Measurements from ENCODE around the gene DYNC1LI2.

Gene DYNC1LI2

GRCh38 chr16:66735891-66736290, 15.5 kb downstream of the DYNC1LI2 start:
- no peak for DNase-seq

DNA sequence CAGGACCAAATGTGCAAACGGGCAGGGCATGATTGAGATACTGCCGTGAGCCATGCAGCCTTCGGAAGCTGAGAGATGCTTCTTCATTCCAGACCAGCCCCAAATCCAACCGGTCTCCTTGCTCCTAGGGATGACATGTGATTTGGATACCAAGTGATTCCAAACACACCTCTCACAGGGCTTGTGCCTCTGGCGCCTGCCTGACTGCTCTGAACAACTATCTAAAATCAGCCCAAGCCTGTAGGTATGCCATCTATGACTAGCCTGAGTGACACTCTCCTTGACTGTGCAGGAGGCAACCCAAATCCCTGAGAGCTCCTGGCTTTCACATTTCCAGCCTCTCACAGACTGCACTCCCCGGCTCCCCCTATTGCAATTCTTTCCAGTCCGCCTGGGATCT, 20.3 kb downstream of the DYNC1LI2 start:
- no peak for DNase-seq

GRCh38 chr16:66728804-66729203, 22.6 kb downstream of the DYNC1LI2 start:
- DNase-seq = no peak

DNA sequence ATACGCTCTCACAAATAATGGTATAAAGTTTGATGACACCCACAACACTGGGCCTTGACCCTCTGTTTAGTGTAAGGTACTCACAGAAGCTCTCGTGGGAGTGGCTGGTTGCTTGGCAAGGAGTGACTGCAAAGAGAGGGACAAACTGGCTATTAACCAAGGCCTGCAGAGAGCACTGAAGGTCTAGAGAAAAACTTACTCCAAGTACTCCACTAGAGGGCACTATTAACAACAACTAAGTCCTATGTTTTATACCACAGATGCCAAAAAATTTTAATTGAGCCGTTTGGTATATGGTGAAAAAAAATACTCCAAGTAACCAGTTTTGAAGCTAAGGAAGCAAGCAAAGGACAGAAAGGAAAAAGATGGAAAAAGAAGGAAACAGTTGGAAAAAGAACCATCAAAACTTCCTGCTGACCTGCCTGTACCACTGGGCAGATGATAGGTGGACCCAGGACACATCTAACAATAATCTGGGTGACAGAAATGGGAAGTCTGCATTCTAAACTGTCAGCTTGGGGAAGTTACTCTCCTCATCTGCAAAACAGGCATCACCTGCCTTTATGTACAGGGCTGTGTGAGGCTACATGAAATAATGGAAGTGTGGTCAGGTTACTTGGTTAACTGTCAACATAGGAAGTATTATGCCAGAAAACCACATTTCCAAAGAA, 23.2 kb downstream of the DYNC1LI2 start:
- DNase-seq = peak; percentile 76

- no peak for DNase-seq
These were observed 30.6 kb downstream of the DYNC1LI2 start for GRCh38 chr16:66720766-66721165.

DNA sequence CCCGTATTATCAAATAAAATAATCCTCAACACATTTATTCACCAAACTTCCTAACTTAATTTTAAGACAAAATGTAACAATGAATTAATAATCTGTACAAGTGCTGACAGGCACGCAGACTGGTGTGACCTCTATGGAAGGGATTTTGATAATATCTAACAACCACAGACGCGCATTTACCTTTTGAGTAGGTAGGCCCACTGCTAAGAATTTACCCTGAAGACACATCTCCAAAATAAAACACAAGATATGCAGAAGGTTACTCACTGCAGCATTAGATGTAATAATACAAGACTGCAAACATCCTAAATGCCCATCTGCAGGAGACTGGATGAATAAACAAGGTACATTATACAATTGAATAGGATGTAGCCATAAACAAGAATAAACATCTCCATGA, 32.2 kb downstream of the DYNC1LI2 start:
- DNase-seq = no peak

GRCh38 chr16:66717776-66718175, 33.6 kb downstream of the DYNC1LI2 start:
- no peak for DNase-seq

DNA sequence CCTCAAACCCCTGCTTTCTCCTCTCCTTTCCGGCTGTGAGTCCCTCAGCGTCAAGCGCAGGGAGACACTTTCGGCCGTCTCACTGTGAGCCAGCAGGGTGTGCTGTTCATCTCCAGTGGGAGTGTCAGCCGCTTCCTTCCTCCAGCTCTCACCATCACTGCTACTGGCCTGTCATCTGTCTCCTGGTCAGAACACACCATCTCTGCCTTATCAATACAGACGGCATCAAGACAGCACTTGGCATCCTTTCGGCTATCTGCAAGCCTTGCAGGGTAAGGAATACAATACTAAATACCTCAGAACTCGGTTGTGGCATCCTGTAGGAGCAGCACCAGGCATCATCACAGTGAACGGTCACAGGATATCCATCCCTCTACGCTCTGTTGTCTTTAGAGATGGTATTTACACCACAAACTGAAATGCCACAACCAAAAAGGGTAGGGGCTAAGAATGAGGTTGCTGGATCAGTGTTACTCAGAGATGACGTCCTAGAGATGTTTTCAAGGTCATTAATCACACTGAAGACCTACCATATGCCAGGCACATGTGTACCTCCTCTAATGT, 34.2 kb downstream of the DYNC1LI2 start:
- peak; percentile 42 for DNase-seq

GRCh38 chr16:66714654-66715307, 36.6 kb downstream of the DYNC1LI2 start:
- DNase-seq = no peak

- DNase-seq = no peak
These were observed 37.3 kb downstream of the DYNC1LI2 start for GRCh38 chr16:66714062-66714461.

- no peak for DNase-seq
These were observed 38.3 kb downstream of the DYNC1LI2 start for GRCh38 chr16:66713076-66713475.

DNA sequence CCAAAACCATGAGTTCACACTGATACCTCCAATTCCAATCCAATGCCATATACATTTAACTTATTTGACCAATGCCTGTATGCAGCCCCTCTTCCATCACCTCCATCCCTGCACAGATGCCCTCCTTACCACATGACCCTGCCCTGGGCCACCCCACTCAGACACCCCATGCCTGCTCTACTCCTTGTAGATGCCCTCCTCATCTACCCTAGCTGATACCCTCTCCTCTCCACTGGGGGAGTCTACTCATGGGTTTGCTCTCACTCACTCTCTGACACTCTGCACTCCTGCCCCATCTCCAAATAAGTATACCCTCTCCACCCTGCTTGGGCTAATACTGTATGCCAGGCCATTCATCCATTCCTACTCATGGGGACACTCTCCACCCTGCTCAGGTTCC, 38.9 kb downstream of the DYNC1LI2 start:
- no peak for DNase-seq

DNA sequence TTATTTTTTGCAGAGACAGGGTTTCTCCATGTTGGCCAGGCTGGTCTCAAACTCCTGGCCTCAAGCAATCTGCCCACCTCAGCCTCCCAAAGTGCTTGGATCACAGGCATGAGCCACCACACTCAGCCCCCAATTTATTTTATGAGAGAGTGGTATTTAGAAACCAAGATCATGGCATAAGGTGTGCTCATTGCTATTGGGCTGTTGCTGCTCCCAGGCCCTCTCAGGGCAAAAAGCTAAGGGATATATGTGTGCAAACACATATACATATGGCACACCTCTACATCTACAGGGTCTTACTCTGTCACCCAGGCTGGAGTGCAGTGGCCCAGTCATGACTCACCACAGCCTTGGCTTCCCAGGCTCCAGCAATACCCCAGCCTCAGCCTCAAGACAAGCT, 39.8 kb downstream of the DYNC1LI2 start:
- DNase-seq = no peak

GRCh38 chr16:66706506-66706880, 44.9 kb downstream of the DYNC1LI2 start:
- no peak for DNase-seq

- DNase-seq = no peak
These were observed 45.5 kb downstream of the DYNC1LI2 start for GRCh38 chr16:66705790-66706505.

DNA sequence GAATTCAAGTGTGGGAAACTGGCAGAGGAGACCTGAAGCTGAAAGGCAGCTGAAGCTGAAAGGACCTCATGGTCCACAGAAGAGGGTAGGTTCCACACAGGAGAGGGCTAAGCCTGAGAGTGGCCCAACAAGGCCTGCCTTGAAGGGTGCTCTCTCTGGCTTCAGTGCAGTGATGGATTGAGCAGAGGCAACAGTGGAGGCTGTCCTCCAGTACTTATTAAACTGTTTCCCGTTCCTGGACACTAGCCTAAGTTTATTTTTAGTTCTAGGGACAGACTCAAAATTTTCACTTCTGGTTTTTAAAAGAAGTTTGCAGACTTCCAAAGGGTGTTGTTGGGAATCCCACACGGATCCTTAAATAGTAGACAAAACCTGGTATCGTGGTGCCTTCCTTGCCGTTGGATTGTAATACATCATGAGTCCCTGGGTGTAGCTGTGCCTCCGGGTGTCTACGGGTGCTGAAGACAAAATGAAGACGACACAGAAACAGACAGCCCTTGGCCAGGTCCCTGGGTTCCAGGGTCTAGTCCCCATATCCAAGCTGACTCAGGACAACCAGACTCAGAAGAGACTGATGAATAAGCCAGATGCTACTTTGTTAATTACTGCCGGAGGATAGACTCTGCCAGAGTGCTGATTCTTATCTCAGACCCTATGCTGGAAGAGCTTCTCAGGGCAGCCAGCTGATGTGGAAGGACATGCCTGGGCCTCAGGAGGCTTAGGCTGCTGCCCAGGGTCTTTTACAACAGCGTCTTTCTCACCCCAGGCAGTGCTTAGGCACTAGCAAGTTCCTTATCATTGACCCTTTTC, 47.8 kb downstream of the DYNC1LI2 start:
- no peak for DNase-seq

DNA sequence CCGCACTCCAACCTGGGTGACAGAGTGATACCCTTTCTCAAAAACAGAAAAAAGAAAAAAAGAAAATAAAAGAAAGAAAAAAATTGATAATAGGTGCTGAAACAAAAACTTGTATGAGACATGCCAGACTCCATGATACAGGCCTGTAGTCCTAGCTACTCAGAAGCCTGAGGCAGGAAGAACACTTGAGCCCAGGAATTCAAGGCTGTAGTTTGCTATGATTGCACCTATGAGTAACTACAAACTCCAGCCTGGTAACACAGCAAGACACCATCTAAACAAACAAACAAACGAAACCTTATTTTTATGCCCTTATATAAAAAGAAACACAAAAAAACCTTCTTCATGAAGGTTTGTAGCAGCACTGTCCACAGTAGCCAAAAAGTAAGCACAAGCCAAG, 49.9 kb downstream of the DYNC1LI2 start:
- no peak for DNase-seq

GRCh38 chr16:66701026-66701425, 50.4 kb downstream of the DYNC1LI2 start:
- DNase-seq = peak; percentile 50

DNA sequence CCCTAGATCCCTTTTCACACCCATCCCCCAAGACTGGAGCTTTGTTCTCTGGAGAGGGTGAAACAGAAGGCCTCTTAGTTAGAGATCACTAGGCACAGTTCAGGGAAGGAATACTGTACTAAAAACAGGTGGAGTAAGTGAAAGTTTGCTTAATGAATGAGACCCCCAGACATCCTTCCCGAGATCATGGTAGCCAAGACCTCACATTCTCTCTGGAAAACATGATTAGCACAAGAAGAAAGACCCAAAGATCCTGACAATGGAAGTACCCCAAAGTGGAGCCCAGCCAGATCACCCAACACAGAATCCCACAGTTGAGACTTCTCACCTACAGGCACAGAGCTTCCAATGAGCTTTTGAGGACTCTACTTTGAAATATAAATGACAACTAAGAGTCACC, 51.5 kb downstream of the DYNC1LI2 start:
- no peak for DNase-seq

- no peak for DNase-seq
These were observed 53.4 kb downstream of the DYNC1LI2 start for GRCh38 chr16:66698046-66698445.

GRCh38 chr16:66696669-66697630, 54.5 kb downstream of the DYNC1LI2 start, which contains the start of gene CMTM4:
Gene CMTM4, minus strand, starts transcription at chr16:66696743. Its CDS starts 218 bp downstream, at chr16:66696525.
- DNase-seq = peak; percentile 94
